Peyer's patch (tissue), 4 donors: Measurements from ENCODE around the gene GABRA5.

Source experiments
- POLR2A ChIP-seq, 2 donors: fragments of 450-650 bp; IDR thresholded peaks; one replicate each; pipeline ENCODE4 v1.5.1; 2017; ENCODE audit warnings: antibody characterized with exemption in 2 of 2, mild to moderate bottlenecking in 2 of 2, moderate library complexity in 2 of 2
- TF ChIP-seq, protein P1 (sequence below), 6 experiments: fragments of 450-650 bp in 4 of 6; fragments of 200-600 bp in 2 of 6; sonication (generic) in 1 of 6; IDR thresholded peaks; one replicate each; pipeline ENCODE4 v1.5.1; 2017 to 2019; ENCODE audit warnings: antibody characterized with exemption in 6 of 6, mild to moderate bottlenecking in 3 of 6, moderate library complexity in 1 of 6

GRCh38 chr15:26939398-26939797 lies 72.5 kb downstream of the GABRA5 start:
- no peak for TF ChIP-seq POLR2A (IDR thresholded peaks at IDR 0.05)
- TF ChIP-seq, protein P1, sequence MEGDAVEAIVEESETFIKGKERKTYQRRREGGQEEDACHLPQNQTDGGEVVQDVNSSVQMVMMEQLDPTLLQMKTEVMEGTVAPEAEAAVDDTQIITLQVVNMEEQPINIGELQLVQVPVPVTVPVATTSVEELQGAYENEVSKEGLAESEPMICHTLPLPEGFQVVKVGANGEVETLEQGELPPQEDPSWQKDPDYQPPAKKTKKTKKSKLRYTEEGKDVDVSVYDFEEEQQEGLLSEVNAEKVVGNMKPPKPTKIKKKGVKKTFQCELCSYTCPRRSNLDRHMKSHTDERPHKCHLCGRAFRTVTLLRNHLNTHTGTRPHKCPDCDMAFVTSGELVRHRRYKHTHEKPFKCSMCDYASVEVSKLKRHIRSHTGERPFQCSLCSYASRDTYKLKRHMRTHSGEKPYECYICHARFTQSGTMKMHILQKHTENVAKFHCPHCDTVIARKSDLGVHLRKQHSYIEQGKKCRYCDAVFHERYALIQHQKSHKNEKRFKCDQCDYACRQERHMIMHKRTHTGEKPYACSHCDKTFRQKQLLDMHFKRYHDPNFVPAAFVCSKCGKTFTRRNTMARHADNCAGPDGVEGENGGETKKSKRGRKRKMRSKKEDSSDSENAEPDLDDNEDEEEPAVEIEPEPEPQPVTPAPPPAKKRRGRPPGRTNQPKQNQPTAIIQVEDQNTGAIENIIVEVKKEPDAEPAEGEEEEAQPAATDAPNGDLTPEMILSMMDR (IDR thresholded peaks at IDR 0.05): no peak
